T-helper 9 cell (primary cell): ENCODE results near the gene ZAR1.
"Not testable (repeated sequence)": the region's sequence is repeated elsewhere in the genome, so short reads cannot be mapped to it uniquely, and the experiment has no call there.

Experiments used
- DNase-seq: peaks from one replicate; pipeline ENCODE4 v3.0.0-alpha.2; 2020
- total RNA-seq, 2 donors: gene quantifications; one replicate each; lab custom pipeline; 2026; lab: John Stamatoyannopoulos, UW

ZAR1 gene
- 0 reads per million in 2 donors for total RNA-seq

GRCh38 chr4:48490012-48490679 lies at the start of gene ZAR1:
Gene ZAR1 (plus strand): TSS chr4:48490252. CDS start chr4:48490292, 40 bp downstream.
- no peak for DNase-seq

GRCh38 chr4:48440914-48441313 lies 49.1 kb upstream of the ZAR1 start:
- DNase-seq, result not testable (repeated sequence)

GRCh38 chr4:48445704-48446103 lies 44.3 kb upstream of the ZAR1 start:
- no peak for DNase-seq

GRCh38 chr4:48446642-48447041 lies 43.4 kb upstream of the ZAR1 start:
- DNase-seq, result no peak

GRCh38 chr4:48449151-48449550 lies 40.9 kb upstream of the ZAR1 start:
- DNase-seq, result no peak

GRCh38 chr4:48450740-48451139 lies 39.3 kb upstream of the ZAR1 start:
- no peak for DNase-seq

- not testable (repeated sequence) for DNase-seq
These were observed 38.4 kb upstream of the ZAR1 start for GRCh38 chr4:48451656-48452055.

- DNase-seq, result no peak
These were observed 35.5 kb upstream of the ZAR1 start for GRCh38 chr4:48454591-48454990.

- no peak for DNase-seq
These were observed 29.1 kb upstream of the ZAR1 start for GRCh38 chr4:48461000-48461399.

GRCh38 chr4:48462363-48462762 lies 27.7 kb upstream of the ZAR1 start:
- no peak for DNase-seq

- no peak for DNase-seq
These were observed 22.6 kb upstream of the ZAR1 start for GRCh38 chr4:48467442-48467841.

- no peak for DNase-seq
These were observed 22.2 kb upstream of the ZAR1 start for GRCh38 chr4:48467891-48468290.

- DNase-seq, result no peak
These were observed 19.9 kb upstream of the ZAR1 start for GRCh38 chr4:48470137-48470536.

GRCh38 chr4:48470570-48470969 lies 19.5 kb upstream of the ZAR1 start:
- no peak for DNase-seq

GRCh38 chr4:48472794-48473193 lies 17.3 kb upstream of the ZAR1 start:
- no peak for DNase-seq

GRCh38 chr4:48475770-48476169 lies 14.3 kb upstream of the ZAR1 start:
- no peak for DNase-seq

GRCh38 chr4:48478273-48478672 lies 11.8 kb upstream of the ZAR1 start:
- DNase-seq, result no peak

- DNase-seq, result no peak
These were observed 8.5 kb upstream of the ZAR1 start for GRCh38 chr4:48481581-48481980.

- no peak for DNase-seq
These were observed 6.9 kb upstream of the ZAR1 start, which contains the start of gene SLC10A4 for GRCh38 chr4:48483006-48483776. Gene SLC10A4 (plus strand): TSS chr4:48483343. CDS start chr4:48483562, 219 bp downstream.

GRCh38 chr4:48483777-48484493 lies 6.1 kb upstream of the ZAR1 start:
- DNase-seq, result no peak

GRCh38 chr4:48484494-48485168 lies 5.4 kb upstream of the ZAR1 start:
- no peak for DNase-seq

GRCh38 chr4:48489683-48490011 lies 405 bp upstream of the ZAR1 start:
- DNase-seq, result no peak
